ENCODE data around the gene FSD1.

FSD1 gene

GRCh38 chr19:4319067-4319718 lies 14.8 kb downstream of the FSD1 start:
- no peak for DNase-seq (ENCODE audit: low read depth in 2 of 2)

DNA sequence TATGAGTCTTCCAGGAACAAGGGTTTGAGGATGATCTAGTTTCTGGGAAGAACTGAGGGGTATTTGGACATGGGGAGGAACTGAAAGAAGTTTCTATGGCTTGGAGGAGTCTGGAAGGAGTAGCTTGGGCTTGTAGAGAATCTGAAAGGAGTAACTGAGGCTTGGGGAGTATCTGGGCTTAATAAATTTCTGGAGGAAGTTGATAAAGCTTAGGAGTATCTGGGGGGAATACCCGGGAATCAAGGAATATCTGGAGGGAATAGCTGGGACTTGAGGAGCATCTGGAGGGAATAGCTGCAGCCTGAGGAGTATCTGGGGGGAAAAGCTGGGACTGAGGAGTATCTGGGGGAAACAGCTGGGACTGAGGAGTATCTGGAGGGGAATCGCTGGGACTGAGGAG lies 16.0 kb downstream of the FSD1 start:
- DNase-seq (ENCODE audit: low read depth in 2 of 2) = no peak

DNA sequence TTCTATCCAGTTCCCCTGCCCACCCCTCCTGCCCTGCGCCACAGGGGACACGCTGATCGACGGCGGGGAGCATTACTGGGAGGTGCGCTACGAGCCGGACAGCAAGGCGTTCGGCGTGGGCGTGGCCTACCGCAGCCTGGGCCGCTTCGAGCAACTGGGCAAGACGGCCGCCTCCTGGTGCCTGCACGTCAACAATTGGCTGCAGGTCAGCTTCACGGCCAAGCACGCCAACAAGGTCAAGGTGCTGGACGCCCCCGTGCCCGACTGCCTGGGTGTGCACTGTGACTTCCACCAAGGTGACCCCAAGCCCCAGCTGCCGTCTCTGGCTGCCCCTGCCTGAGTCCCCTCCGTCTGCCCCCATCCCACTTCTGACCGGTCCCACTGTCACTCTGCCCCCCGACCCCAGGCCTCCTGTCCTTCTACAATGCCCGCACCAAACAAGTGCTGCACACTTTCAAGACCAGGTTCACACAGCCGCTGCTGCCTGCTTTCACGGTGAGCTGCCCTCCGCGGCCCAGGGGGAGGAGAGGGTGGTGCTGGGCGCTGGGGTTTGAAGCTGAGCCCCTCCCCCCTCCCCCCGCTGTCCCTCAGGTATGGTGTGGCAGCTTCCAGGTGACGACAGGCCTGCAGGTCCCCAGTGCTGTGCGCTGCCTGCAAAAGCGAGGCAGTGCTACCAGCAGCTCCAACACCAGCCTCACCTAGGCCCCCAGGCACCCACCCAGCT lies 18.7 kb downstream of the FSD1 start:
- DNase-seq (ENCODE audit: low read depth in 2 of 2) = no peak

GRCh38 chr19:4323692-4324091 lies 19.3 kb downstream of the FSD1 start:
- DNase-seq (ENCODE audit: low read depth in 2 of 2) = no peak

DNA sequence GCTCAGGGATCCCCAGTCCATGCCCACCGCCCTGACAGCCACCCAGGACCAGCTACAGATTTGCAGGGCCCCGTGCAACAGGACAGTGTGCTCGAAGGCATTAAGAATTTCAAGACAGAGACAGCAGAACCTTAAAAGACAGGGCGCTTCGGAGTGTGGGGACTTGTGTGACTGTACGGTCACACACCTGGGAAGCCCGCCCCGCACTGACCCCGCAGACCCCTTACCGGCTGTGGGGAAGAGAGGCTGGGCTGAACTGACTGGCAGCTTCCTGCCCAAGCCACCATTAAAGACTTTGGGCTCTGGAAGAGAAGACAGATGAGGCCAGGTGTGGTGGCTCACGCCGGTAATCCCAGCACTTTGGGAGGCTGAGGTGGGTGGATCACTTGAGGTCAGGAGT lies 19.8 kb downstream of the FSD1 start:
- DNase-seq (ENCODE audit: low read depth in 2 of 2) = no peak

- no peak for DNase-seq (ENCODE audit: low read depth in 2 of 2)
Measured at GRCh38 chr19:4326215-4326836, 21.9 kb downstream of the FSD1 start.

- DNase-seq (ENCODE audit: low read depth in 2 of 2) = peak in 1 of 2 donors; percentile 22
Measured at GRCh38 chr19:4326837-4327251, 22.4 kb downstream of the FSD1 start.

DNA sequence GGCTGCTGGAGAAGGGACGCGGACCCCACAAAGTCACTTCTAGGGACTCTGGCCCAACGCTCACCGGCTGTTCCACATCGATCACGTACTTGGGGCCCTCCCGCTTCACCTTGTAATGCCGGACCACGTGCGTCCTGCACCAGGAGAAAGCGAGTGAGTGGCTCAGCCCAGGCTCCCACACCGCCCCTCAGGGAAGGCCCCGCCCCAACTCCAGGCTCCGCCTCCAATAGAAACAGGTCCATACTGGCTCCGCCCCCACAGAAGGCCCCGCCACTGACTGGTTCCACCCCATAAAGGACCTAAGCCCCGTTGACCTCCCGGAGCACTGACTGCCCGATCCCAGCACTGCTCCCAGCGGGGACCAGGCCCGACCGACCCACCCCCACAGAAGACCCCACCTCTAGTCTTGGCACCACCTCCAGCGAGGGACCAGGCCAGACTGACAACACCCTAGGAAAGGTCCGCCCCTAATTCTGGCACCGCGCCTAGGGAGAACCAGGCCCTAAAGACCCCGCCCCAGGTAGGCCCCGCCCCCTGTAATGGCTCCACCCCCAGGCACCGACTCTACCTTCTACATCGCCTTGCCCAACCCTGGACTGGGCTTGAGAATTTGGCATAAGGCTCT lies 23.0 kb downstream of the FSD1 start:
- DNase-seq (ENCODE audit: low read depth in 2 of 2) = peak; percentile 54 to 68

GRCh38 chr19:4327877-4328242 lies 23.5 kb downstream of the FSD1 start:
- DNase-seq (ENCODE audit: low read depth in 2 of 2) = no peak

DNA sequence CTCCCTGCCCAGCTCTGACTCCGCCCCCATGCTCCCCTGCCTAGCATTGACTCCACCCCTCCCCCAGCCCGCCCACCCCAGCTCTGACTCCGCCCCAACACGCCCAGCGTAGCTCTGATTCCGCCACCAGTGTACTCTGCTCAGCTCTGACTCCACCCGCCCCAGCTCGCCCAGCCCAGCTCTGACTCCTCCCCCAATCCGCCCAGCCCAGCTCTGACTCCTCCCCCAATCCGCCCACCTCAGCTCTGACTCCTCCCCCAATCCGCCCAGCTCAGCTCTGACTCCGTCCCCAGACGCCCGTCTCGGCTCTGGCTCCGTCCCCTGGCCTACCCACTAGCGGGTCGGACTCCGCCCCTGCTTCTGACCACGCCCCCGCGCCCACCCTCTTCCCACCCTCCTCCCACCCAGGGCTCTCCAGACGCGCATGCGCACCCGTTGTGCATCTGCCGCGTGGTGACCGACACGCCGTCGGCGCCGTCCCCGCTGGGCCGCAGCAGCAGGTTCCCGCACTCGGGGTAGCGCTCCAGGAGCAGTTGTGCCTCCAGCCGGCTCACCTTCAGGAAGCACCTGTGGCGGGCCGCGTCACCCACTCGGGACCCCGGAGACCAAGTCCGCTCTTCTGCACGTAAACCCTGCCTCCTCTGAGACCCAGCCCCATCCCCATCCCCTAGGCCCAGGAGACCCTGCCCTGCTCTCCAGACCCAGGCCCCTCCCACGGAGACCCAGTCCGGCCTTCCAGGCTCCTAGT lies 24.0 kb downstream of the FSD1 start:
- peak; percentile 95 to 97 for DNase-seq (ENCODE audit: low read depth in 2 of 2)

GRCh38 chr19:4328991-4329681 lies 24.7 kb downstream of the FSD1 start:
- peak; percentile 26 to 38 for DNase-seq (ENCODE audit: low read depth in 2 of 2)

DNA sequence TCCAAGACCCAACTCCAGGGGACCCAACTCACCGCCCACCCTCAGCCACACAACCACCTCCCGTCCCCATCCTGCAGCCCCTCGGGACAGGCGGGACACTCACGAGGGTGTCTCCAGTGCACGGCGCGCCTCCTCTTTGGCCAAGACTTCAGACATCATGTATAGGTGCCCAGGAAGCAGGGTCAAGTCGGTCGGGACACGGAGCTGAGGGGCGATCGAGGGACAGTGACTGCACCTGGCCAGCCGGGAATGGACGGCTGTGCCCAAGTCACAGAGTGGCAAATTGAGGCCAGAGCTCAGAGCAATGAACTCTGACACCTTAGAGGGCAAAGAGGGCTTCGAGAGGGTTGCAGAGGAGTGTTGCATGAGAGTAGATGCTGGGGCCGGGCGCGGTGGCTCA lies 25.5 kb downstream of the FSD1 start:
- no peak for DNase-seq (ENCODE audit: low read depth in 2 of 2)

GRCh38 chr19:4334929-4335570 lies 30.7 kb downstream of the FSD1 start:
- DNase-seq (ENCODE audit: low read depth in 2 of 2) = no peak

DNA sequence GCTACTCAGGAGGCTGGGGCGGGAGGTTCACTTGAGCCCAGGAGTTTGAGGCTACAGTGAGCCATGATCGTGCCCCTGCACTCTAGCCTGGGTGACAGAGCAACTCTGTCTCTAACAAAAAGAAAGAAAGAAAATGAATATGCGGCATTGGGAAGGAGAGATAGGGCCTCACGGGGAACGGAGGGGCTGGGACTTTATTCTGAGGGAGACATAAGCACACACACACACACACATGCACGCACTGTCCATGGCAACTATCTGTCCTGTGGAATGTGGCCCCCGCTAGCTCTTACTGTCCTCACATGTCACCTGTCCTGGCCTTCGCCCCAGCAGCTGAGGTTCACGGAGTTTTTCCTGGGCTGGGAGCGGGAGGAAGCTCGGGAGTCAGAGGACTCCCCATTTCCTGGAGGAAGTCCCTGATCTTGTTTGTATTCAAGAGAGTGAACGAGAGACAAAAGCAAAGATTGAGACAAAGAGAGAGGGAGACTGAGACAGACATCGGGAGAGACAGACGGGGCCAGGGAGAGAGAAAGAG lies 33.6 kb downstream of the FSD1 start:
- DNase-seq (ENCODE audit: low read depth in 2 of 2) = no peak

DNA sequence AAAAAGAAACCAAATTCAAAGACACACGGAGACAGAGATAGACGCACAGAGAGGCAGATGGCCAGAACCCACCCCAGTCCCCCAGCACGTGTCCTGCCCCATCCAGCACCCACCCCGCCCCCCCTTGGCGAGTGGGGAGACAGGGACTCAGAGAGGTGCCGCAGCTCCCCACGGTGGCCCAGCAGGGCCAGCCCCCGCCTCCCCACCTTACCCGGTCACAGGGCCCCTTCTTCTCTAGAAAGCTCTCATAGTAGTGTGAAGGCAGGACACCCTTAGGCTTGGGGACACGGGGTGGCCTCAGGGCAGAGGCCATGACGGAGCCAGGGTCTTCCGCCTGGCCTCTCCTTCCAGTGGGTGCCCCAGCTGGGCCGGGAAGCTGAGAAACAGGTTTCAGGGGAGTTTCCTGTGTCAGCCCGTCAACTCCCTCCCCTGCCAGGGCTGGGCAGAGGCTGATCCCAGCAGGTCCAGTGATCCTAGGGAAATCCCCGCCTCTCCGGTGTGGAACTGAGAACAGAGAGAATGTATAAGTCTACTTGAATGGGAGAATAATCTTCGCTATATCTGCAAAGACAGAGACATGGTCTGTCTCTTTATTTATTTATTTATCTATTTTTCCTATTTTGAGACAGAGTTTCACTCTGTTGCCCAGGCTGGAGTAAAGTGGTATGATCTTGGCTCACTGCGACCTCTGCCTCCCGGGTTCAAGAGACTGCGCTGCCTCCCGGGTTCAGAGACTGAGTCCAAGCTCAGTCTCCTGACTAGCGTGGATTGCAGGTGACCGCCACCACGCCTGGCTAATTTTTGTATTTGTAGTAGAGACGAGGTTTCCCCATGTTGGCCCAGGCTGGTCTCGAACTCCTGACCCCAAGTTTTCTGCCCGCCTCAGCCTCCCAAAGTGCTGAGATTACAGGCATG lies 34.3 kb downstream of the FSD1 start, which contains the start of gene STAP2:
Gene STAP2 (minus strand): TSS at position 387 of the 915 bp plus-strand sequence. CDS start 74 bp downstream, at position 313.
- peak in 1 of 2 donors; percentile 24 for DNase-seq (ENCODE audit: low read depth in 2 of 2)

GRCh38 chr19:4342314-4342614 lies 37.9 kb downstream of the FSD1 start:
- no peak for DNase-seq (ENCODE audit: low read depth in 2 of 2)

- DNase-seq (ENCODE audit: low read depth in 2 of 2) = peak; percentile 83 to 91
Measured at GRCh38 chr19:4342615-4343369, 38.4 kb downstream of the FSD1 start.

DNA sequence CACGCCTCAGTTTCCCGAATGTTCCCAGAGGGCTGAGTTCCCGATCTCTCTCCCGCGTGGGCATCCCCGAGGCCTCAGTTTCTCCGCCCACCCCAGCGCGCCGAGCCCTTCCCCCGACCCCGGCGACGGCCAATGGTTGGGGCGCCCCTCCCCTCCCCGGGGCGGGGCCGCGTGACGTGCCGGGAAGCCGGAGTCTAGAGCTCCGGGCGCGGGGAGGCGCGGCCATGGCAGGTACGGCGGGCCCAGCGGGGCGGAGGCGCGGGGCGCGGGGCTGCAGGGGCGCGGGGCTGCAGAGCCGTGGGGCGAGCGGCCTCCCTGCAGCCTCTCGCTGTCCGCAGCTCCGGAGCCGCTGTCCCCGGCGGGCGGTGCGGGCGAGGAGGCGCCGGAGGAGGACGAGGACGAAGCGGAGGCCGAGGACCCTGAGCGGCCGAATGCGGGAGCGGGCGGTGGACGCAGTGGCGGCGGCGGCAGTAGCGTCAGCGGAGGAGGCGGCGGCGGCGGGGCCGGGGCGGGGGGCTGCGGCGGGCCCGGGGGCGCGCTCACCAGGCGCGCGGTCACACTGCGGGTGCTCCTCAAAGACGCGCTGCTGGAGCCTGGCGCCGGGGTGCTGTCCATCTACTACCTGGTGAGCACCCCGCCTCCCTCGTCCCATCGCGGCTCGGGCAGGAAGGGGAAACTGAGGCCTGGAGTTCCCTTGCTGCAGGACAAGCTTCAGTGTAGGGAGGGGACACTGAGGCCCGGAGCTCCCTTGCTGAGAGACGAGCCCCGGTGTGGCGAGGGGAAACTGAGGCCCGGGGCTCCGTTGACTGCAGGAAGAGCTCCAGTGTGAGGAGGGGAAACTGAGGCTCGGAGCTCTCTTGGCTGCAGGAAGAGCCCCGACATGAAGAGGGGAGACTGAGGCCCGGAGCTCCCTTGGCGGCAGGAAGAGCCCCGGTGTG lies 39.2 kb downstream of the FSD1 start, which contains the start of gene MPND:
Gene MPND (plus strand): TSS at position 193 of the 938 bp plus-strand sequence. CDS start 32 bp downstream, at position 225.
- DNase-seq (ENCODE audit: low read depth in 2 of 2) = peak; percentile 80 to 90

Measured in stimulated activated CD8-positive, alpha-beta memory T cell treated with anti-CD3 and anti-CD28 coated beads, Interleukin-7, amount 100 ng/mL, for 4 hours (primary cell).